ENCODE measurements around the gene SLC38A11.
A peak's percentile ranks its signal among the peaks of the same experiment; 100 is the strongest.

The SLC38A11 gene

GRCh38 chr2:164969909-164970690 lies 14.8 kb upstream of the SLC38A11 start:
- no peak for DNase-seq

- DNase-seq = no peak
Measured at GRCh38 chr2:164967781-164968228, 12.5 kb upstream of the SLC38A11 start.

DNA sequence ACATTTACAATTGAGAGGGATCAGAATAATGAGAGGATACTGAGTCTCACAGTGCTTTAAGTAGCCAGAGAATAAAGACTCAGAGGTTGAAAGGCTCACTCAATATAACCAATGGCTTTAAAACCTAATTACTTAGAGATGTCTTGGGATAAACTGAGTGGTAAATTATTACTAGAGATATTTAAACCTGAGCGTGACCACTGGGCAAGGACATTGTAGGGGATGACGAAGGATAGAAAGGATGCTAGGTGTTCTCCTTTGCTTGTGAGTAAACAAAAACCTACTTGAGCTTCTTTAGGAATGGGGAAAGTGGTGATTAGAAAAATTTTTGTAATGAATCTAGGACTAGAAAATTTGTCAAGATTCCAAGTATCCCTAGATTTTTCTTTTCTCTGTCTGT lies 12.0 kb upstream of the SLC38A11 start:
- DNase-seq = no peak

DNA sequence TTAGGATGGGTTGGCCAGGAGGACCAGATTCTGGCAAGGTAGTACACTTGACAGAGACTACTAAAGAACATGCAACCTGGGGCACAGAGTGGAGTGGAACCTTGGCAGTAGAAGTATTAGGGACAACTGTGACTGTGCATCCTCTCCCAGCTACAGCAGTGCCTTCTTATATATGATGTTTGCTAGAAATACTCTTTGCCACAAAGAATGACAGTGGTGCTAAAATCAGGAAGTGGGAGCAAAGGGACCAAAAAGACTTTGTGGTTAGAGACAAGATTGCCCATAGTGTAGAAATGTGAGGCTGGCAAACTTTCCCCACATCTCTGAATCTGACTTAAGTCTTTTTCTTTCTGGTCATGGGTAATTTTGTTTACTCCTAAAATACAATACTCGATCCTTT lies 9.4 kb upstream of the SLC38A11 start:
- DNase-seq = no peak

DNA sequence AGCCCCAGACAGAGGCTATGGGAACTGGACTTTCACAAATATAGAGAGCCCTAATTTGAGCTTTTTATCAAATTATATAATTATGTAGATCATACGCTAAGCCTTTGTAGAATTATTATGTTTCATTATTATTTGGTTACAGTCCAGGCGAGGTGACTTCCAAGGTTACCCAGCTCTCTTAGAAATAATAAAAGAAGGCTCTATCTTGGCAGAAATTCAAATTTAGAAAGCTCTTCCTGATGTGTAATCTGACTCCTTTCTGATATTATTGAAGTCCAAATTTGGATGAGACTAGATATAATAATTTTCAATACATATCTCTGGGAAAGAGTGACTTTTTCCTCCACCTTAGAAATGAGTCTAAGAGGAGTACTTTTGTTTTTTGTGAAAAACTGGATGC lies 4.8 kb upstream of the SLC38A11 start:
- DNase-seq = no peak

- no peak for DNase-seq
Measured at GRCh38 chr2:164954186-164954585, 1.1 kb downstream of the SLC38A11 start.

DNA sequence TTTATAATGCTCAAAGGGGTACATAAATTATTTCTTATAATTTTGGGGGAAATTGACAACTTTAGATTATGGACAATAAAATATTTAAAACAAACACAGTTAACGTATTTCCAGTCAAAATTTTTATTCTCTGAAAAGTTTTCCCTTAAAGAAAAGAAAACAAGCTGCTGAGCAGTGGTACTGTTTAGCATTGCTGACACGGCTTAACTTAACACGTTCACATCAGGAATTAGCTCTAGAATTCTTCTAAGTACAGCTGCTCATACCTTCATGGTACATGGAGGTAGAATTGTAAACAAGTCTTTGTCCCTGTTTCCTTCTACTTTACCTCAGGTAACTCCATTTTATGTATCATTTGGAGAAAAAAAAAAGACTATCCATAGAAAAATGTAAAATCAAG lies 2.0 kb downstream of the SLC38A11 start:
- no peak for DNase-seq

- no peak for DNase-seq
Measured at GRCh38 chr2:164952057-164952702, 3.1 kb downstream of the SLC38A11 start.

DNA sequence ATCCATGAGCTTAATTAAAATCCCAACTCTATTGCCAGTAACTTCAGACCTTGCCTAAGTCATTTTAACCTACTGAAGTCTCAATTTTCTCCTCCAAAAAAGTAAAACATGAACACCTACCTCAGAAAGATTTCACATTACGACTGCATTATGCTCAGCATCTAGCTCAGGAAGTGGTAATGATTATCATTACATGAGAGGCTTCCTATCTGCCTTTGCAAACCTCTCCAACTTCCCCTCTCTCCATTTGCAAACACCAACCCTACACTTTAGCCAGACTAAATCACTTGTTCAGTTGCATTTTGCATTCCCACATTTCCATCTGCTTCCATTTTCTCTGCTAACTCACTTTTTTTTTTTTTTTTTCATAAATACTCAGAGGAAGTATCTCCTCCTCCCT lies 6.8 kb downstream of the SLC38A11 start:
- no peak for DNase-seq

DNA sequence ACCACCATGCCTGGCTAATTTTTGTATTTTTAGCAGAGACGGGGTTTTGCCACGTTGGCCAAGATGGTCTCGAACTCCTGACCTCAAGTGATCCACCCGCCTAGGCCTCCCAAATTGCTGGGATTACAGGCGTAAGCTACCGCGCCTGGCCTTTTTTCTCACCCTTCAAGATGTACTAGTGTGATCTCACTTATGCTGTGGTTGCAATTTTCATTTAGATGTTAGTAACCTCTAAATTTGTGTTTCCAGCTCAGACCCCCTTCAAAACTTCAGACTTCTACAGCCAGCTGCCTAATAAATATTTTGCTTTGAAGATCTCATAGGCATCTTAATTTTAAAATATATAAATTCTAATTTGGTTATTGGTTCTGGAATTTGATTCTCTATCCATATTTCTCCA lies 8.0 kb downstream of the SLC38A11 start:
- DNase-seq = no peak

GRCh38 chr2:164943289-164943688 lies 12.0 kb downstream of the SLC38A11 start:
- DNase-seq = no peak

- DNase-seq = no peak
Measured at GRCh38 chr2:164937864-164938401, 17.4 kb downstream of the SLC38A11 start.

DNA sequence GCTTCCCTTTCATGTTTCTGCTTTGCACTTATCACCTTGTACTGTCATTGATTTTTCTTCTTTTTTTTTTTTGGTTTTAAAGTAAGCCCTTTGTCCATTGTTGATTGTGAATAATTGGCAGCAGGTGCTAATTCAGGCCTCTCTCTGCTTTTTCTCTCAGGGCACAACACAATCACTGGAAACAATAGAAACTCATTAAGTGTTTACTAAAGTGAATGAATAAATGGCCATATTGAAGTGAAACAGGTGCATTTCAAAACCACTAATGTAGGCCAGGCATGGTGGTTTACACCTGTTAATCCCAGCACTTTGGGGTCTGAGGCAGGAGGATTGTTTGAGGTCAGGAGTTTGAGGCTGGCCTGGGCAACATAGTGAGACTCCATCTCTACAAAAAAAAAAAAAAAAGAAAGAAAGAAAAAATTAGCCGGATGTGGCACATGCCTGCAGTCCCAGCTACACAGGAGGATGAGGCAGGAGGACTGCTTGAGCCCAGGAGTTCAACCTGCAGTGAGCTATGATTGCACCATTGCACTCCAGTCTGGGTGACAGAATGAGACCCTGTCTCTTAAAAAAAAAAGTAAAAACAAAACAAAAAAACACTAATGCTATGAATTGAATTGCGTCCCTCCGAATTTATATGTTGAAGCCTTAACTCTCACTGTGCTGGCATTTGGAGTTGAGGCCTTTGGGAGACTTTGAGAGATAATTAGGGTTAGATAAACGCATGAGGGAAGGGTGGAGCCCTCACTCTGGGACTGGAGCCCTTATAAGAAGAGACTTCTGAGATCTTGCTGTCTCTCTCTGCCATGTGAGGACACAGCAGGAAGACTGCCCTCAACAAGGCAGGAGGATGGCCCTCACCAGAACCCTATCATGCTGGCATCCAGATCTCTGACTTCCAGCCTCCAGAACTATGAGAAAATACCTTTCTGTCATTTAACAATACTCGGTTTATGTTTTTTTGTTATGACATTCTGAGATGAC lies 19.9 kb downstream of the SLC38A11 start:
- DNase-seq = no peak

GRCh38 chr2:164934401-164935117 lies 20.8 kb downstream of the SLC38A11 start:
- DNase-seq = no peak

DNA sequence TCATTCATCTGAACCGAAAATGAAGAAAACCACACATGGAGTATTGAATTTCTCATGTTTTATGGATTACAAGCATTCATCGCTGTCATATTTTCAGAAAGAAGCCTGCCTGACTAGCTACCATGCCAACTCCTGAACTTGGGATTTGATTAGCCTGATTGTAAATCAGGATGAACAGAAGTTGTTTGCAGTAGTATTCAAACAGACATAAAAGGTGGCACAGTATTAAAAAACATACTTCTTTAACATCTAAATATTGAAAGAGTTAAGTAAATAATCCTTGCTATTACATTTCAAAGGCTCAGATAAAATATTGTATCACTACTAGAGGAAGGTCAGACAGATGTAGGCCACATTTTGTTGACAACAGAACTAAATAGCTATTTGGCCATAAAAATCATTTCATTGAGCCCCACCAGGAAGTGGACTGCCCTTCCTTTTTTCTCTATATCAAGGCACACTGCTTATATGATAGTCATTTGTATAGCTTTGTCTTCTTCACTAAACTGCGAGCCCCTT lies 21.6 kb downstream of the SLC38A11 start:
- DNase-seq = no peak

- no peak for DNase-seq
Measured at GRCh38 chr2:164932377-164932776, 22.9 kb downstream of the SLC38A11 start.

DNA sequence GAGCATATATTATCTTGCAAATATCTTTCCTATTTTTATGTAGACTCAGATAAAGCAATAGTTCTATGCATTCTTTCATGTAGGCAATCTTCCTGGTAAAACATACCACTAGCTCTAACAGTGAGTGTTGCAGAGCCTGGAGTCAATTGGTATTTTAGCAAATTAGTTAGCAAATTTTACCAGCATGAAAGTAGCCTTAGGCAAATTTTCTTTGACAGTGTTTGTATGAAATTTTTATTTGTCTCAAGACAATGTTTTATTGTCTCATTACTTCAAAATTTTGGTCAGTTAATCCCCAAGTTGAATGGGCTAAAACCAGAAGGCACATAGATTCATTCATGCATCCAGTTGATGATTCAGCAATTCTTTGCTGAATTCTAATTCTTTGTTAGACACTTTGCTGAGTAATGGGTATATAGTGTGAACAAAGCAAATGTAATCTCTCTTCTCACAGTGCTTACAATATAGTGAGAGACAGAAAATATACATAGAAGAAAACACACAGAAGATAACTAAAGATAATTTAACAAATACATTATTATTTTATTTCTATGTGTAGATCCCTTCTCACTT lies 27.1 kb downstream of the SLC38A11 start:
- no peak for DNase-seq

DNA sequence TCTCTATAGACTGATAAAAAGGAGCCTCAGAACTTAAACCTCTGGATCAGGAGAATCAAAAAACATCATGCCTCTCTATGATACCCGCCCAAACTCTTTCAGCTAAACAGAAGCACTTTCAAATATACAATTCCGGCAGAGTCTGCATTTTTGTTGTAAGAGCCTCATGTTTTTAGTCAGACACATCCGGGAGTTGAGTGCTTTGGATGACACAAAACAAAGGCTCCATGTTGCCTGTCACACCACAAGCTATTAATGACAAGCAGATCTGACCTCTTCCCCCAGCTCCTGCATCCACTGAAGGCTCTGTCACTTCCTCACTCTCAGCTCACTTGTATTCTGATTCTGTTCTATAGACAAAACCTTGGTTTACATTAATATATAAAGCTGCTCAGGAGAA lies 33.2 kb downstream of the SLC38A11 start:
- no peak for DNase-seq

GRCh38 chr2:164920430-164920829 lies 34.9 kb downstream of the SLC38A11 start:
- DNase-seq = no peak

GRCh38 chr2:164917296-164917903 lies 37.9 kb downstream of the SLC38A11 start:
- DNase-seq = peak; percentile 61

- no peak for DNase-seq
Measured at GRCh38 chr2:164915566-164915965, 39.8 kb downstream of the SLC38A11 start.
